Epithelial cell of proximal tubule (primary cell): ENCODE measurements around the gene CFAP20. TPM values are rescaled to one million over a fixed set of nuclear protein-coding genes. Genes with fewer than 3 reads are reported as not detected.

ENCODE experiments used
- DNase-seq: peaks from one replicate; pipeline ENCODE4 v3.0.0-alpha.2; 2011; ENCODE audit warnings: low read depth
- H3K4me3 ChIP-seq: 2 replicates; pipeline ENCODE4 v1.5.1; 2011; ENCODE audit warnings: low read depth, mild to moderate bottlenecking, low read length
- CTCF ChIP-seq: conservative IDR thresholded peaks from 2 replicates; pipeline ENCODE4 v1.5.1; 2012; ENCODE audit warnings: low read depth, mild to moderate bottlenecking, low read length
- total RNA-seq: library from RNA; depleted of rRNA; stranded (reverse); fragments of >200 nt; gene quantifications from 2 replicates; pipeline ENCODE4 v1.2.3, GENCODE V29; 2015

The CFAP20 gene
- total RNA-seq, 1 donor from 2014 or later: 38.6 TPM

- no peak overlapping the region for H3K4me3 ChIP-seq
- DNase-seq: no peak
- no peak for TF ChIP-seq CTCF
Measured at GRCh38 chr16:58088091-58088490, 41.1 kb downstream of the CFAP20 start.

- no peak for DNase-seq
- H3K4me3 ChIP-seq: no peak overlapping the region
- no peak for TF ChIP-seq CTCF
Measured at GRCh38 chr16:58087209-58087913, 41.8 kb downstream of the CFAP20 start.

GRCh38 chr16:58086381-58087208 lies 42.6 kb downstream of the CFAP20 start:
- DNase-seq: no peak
- H3K4me3 ChIP-seq: no peak overlapping the region
- no peak for TF ChIP-seq CTCF

- H3K4me3 ChIP-seq: no peak overlapping the region
- no peak for TF ChIP-seq CTCF
- no peak for DNase-seq
Measured at GRCh38 chr16:58085584-58086251, 43.5 kb downstream of the CFAP20 start.

GRCh38 chr16:58085171-58085570 lies 44.0 kb downstream of the CFAP20 start:
- TF ChIP-seq CTCF: no peak
- no peak for DNase-seq
- no peak overlapping the region for H3K4me3 ChIP-seq

GRCh38 chr16:58084635-58085034 lies 44.5 kb downstream of the CFAP20 start:
- DNase-seq: no peak
- TF ChIP-seq CTCF: no peak
- no peak overlapping the region for H3K4me3 ChIP-seq
